Fibroblast of peridontal ligament (primary cell): Measurements from ENCODE around the gene DSCAML1.

Source experiments
- DNase-seq: peaks from one replicate; pipeline ENCODE4 v3.0.0-alpha.2; 2010; ENCODE audit errors: extremely low read depth

The DSCAML1 gene

DNA sequence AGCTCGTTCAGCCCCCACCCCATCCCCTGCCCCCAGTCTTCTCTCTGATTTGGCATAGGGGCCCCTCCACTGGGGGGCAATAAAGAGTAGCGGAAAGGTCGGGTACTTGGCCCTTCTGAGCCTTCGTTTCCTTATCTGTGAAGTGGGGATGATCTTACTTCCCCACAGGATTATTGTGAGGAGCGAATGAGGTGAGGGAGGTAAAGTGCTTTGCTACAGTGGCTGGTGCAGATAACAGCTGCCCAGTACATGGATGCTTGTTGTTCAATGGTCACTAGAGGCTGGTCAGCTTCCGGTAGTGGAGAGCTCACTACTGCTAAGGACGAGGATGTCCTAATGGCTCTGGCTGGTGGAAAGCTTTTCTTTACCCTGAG lies 368.2 kb downstream of the DSCAML1 start:
- DNase-seq: no peak

DNA sequence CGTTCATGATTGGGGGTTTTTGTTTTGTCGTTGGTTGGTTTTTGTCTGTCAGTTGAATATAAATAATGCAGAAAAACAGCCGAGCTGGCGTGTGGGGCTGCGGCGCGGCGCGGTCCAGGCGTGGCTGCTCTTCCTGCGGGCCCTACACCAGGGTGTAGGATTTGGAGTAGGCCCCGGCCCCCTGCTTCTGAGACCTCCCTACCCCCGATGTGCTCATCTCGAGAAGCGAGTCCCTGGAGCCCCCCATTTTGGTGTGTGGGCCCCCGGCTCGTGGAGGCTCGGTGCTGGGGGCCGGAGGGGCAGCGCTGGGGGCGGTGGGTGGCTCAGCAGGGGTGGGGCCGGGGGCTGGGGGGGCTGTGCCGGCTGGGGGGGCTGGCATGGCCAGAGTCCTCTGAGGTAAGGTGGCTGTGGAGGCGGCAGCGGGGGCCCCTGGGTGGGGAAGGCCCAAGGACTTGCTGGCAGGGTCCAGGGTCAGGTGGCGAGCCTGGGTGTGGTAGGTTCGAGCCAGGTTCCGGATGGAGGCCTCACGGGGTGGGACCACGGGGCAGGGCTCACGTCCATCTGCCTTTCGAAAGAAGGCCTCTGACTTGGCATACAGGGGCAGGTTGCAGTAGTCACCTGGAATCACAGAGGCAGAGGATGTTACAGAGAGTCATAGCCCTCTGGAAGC lies 368.7 kb downstream of the DSCAML1 start:
- no peak for DNase-seq

GRCh38 chr11:117427356-117427874 lies 369.6 kb downstream of the DSCAML1 start:
- no peak for DNase-seq

DNA sequence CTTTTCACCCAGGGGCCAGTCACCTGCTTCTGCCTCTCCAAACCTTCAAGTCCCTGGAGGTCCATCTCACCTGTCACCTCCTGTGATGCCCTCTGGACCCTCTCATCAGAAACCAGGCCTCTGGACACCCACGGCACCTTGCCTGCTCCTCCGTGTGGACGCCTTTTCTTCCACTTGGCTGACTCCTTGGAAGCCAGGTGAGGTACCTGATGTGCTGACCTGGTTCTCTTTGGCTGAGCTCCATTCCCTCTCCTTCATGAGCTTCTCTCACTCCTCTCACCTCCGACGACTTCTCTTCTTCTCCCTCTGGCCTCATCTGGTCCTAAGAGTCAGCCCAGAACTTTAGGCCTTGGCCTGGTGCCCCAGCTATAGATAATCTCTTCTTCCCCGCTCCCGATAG lies 370.1 kb downstream of the DSCAML1 start:
- DNase-seq: no peak

GRCh38 chr11:117426297-117426685 lies 370.7 kb downstream of the DSCAML1 start:
- peak; percentile 26 for DNase-seq

- no peak for DNase-seq
These were observed 371.2 kb downstream of the DSCAML1 start for GRCh38 chr11:117425679-117426296.

DNA sequence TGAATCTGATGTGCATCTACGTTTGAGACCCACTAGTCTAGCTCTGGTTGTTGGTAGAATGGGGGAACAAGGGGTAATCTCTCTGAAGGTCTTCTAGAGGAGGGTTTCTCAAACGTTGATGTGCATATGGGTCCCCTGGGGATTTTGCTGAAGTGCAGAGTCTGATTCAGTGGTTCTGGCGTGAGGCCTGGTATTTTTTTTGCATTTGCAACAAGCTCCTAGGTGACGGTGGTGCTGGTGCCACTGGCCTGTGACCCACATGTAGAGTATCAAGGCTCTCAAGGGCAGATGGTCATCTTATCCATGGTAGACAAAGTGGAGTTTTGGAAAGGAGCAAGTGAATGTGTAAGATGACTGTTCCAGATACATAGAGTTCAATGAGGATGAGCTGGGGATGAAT lies 372.2 kb downstream of the DSCAML1 start:
- DNase-seq: peak; percentile 52

- DNase-seq: no peak
These were observed 373.9 kb downstream of the DSCAML1 start for GRCh38 chr11:117423046-117423575.

- DNase-seq: no peak
These were observed 375.5 kb downstream of the DSCAML1 start for GRCh38 chr11:117421476-117421875.

DNA sequence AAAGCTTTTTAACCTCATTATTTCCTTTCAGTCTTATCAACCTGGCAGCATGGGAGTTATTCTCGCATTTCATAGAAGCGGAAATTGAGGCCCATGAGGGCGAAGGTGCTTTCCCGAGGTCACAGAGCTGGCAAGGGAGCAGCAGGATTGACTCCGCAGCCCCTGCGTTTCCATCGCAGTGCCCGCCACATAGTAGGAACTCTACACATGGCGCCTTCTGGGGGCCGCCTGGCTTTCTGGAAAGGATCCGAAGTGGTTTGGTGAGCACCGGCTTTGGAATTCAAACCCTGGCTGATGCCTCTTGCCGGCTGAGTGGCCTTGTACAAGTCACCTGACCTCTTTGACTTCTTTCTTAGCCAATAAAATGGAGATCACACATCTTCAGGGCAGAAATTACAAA lies 376.0 kb downstream of the DSCAML1 start:
- DNase-seq: no peak

GRCh38 chr11:117420598-117420997 lies 376.4 kb downstream of the DSCAML1 start:
- DNase-seq: no peak

- DNase-seq: no peak
These were observed 376.9 kb downstream of the DSCAML1 start for GRCh38 chr11:117420143-117420485.

GRCh38 chr11:117419482-117420142 lies 377.4 kb downstream of the DSCAML1 start:
- DNase-seq: peak; percentile 5

DNA sequence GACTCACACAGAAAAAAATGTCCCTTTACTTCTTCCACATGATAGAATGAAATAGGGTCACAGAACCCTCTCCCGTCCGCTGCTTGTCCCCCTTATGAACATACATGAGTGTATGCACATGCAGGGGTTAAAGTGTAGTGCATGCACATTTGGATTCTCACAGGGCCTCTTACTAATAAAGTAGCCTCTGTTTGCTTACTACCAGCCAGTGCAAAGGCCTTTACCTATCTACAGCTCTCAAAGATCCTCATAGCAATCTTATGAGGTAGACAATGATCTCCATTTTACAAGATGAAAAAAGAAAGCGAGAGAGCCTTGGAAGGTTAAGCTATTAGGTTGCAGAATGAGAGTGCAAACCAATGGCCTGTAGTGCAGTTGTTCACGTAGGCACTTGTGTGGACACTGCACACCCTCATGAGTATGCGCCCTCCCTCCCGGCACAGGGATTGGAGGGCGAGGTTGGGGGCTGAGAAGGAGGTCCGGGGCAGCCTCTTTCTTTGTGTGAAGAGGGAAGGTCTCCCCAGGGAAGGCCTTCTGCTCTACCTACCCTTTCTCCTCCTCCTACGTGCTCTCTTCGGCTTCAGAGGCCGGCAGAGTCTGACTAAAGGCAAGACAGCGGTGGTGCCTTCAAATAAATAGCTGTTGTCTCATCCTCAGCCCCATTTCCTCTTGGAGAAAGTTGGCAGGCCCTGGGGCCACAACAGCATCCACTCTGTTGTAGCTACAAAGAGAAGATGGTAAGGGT lies 378.1 kb downstream of the DSCAML1 start:
- no peak for DNase-seq

DNA sequence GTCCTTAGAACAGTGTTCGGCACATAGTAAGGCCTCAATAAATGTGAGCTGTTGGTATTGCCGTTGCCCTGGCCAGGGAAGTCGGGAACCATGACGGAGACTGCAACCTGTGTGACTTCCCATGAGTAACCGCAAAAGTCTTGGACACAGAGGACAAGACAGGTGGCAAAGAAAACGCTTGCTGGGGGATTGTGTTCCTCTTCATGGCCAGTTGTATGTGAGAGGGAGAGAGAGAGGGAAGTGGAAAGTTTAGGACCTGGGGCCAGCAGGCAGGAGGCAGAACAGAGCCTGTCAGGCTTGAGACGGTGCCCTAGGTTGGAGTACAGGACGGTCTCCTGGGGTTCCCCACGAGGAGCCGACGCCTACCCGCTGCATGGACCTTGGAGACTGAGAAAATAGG lies 379.2 kb downstream of the DSCAML1 start:
- no peak for DNase-seq

DNA sequence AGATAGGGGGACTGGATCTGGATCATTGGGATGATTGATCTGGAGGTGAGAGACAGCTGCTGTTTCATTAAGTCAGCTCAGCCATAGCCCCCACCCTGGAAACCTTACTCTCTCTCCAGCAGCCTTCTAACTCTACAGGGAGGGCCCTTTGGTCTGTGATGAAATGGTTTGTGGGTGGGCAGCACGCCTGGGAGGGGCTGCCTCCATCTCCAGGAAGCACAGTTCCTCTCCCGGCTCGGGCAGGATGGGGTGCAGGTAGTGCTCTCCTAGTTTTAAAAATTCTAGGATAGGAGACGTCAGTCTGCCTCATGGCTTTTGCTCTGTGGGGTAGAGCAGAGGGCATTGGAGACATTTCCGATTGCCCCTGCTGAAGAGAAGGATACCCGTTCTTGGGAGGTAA lies 379.7 kb downstream of the DSCAML1 start:
- no peak for DNase-seq

DNA sequence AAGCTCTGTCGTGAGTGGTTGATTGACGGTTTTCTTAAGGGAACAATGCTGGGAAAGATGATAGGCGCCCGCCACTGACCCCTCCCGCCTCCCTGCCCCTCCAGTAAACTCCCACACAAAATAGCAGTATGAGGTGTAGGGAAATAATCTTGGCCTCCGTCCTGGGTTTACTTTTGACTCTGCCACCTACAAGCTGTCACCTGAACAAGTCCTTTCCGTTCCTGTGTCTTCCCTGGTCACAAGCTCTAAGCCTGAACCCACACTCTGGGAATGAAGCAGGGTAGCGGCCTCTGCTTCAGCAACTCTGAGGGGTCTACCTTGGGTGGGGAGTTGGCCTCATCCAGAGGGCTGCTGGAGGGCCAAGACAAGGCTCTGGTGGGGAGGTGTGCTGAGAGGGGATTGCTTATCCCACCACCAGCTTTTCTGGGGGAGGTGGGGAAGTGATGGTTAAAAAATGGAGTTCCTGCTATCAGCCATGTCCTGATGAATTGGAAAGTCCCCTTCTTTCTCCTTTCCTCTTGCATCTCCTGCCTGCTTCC lies 381.6 kb downstream of the DSCAML1 start:
- DNase-seq: no peak

DNA sequence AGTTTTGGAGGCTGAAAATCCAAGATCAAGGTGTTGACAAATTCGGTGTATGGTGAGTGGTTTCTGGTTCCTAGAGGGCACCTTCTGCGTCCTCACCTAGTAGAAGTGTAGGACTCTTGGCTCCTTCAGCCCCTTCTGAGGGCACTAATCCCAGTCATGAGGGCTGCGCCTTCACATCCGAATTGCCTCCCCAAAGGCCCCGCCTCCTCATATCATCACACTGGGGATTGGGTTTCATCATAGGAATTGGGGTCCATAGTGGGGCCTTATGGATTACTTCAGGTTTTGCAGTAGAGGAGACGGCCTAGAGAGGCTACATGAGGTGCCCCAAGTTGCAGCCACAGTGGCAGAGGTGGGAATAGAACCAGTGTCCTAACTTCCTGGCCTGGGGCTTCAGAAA lies 382.3 kb downstream of the DSCAML1 start:
- no peak for DNase-seq

- DNase-seq: no peak
These were observed 383.4 kb downstream of the DSCAML1 start for GRCh38 chr11:117413616-117414015.

- DNase-seq: no peak
These were observed 384.3 kb downstream of the DSCAML1 start for GRCh38 chr11:117412653-117413275.

DNA sequence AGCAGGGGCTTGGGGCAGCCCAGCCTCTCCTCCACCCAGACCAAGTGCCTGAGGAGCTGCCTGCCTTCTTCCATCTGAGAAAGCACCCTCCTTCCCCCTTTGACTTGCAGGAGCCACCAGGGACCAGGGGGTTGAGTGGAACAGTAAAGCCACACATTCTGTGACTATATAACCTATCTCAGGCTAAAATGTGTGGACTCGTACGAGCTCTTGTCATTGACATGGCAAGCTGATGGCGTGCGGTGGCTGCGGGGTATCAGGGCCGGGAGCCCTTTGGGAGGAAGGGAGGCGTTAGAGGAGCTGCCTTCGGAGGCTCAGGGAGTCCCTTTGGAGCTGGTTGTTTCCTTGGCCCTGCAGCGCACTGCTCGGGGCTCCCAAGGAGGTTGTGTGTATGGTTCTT lies 384.8 kb downstream of the DSCAML1 start:
- DNase-seq: no peak
